SK-N-SH (cell line): ENCODE results near the gene APBA2.

Experiments used
- CTCF ChIP-seq: fragments of 200-600 bp; sonication (generic); IDR thresholded peaks from 2 replicates; pipeline ENCODE4 v1.6.1; 2017; ENCODE audit warnings: antibody characterized with exemption, mild to moderate bottlenecking, moderate library complexity
- EZH2phosphoT487 ChIP-seq: fragments of 200-600 bp; sonication (generic); IDR thresholded peaks from 2 replicates; pipeline ENCODE4 v1.6.1; 2017; ENCODE audit warnings: low read depth, mixed run types, mild to moderate bottlenecking, antibody characterized with exemption, moderate library complexity, borderline replicate concordance
- GABPA ChIP-seq: IDR thresholded peaks from 2 replicates; pipeline ENCODE4 v1.4.0; 2012; ENCODE audit warnings: low read depth, mild to moderate bottlenecking
- MAX ChIP-seq: IDR thresholded peaks from 2 replicates; pipeline ENCODE4 v1.4.0; 2012; ENCODE audit warnings: low read depth
- POLR2AphosphoS5 ChIP-seq: IDR thresholded peaks from 2 replicates; pipeline ENCODE4 v1.6.1; 2012; ENCODE audit warnings: low read depth, low read length
- RAD21 ChIP-seq: IDR thresholded peaks from 2 replicates; pipeline ENCODE4 v1.6.1; 2012; ENCODE audit warnings: mild to moderate bottlenecking, low read length
- RCOR1 ChIP-seq: fragments of 150-350 bp; IDR thresholded peaks from 2 replicates; pipeline ENCODE4 v1.6.1; 2017; ENCODE audit warnings: antibody characterized with exemption, low read length
- RFX5 ChIP-seq: IDR thresholded peaks from 2 replicates; pipeline ENCODE4 v1.6.1; 2012; ENCODE audit warnings: mild to moderate bottlenecking, improper control_type of control experiment, low read length

- no peak for TF ChIP-seq RFX5
- no peak for TF ChIP-seq EZH2phosphoT487
- TF ChIP-seq RCOR1: no peak
- no peak for TF ChIP-seq POLR2AphosphoS5
- no peak for TF ChIP-seq GABPA
- no peak for TF ChIP-seq RAD21
- TF ChIP-seq CTCF: no peak
- TF ChIP-seq MAX: no peak
These were observed 232.0 kb downstream of the APBA2 start for GRCh38 chr15:29117778-29118177.
